H4 (cell line): ENCODE data around the gene EFL1. TPM values are rescaled to one million over a fixed set of nuclear protein-coding genes. Genes with fewer than 3 reads are reported as not detected.
A peak's percentile ranks its signal among the peaks of the same experiment; 100 is the strongest.
"Not testable (repeated sequence)": the region's sequence is repeated elsewhere in the genome, so short reads cannot be mapped to it uniquely, and the experiment has no call there.

Experiments used
- DNase-seq: peaks from one replicate; pipeline ENCODE4 v3.0.0-alpha.2; 2015; ENCODE audit warnings: low spot score
- total RNA-seq: library from RNA; depleted of rRNA; stranded (reverse); fragments of >200 nt; shearing (Covaris generic); gene quantifications from 2 replicates; pipeline ENCODE4 v1.2.3, GENCODE V29; 2014

The EFL1 gene
- total RNA-seq, 1 experiment from 2014 or later = 10.5 TPM

DNA sequence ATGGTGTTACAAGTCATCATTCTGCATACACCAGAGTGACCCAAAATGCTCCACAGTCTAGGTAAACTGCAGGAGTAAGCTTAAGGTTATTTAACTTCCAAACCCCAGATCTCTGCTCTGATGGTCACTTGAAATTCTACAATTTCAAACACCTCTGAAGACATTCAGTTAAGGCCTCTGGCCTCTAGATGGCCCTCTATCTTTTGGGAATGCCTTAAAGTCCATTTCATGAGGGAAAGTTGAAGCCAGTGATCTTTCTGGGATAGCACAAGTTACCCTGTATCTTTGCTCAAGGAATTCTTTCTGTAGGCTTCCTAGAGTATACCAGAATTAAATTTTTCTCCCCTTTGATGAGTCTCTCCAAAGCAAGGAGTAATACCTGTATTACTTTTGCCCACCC, 18.7 kb upstream of the EFL1 start:
- DNase-seq = not testable (repeated sequence)

GRCh38 chr15:82275410-82275809, 12.9 kb upstream of the EFL1 start:
- no peak for DNase-seq

- no peak for DNase-seq
Measured at GRCh38 chr15:82272154-82272553, 9.6 kb upstream of the EFL1 start.

DNA sequence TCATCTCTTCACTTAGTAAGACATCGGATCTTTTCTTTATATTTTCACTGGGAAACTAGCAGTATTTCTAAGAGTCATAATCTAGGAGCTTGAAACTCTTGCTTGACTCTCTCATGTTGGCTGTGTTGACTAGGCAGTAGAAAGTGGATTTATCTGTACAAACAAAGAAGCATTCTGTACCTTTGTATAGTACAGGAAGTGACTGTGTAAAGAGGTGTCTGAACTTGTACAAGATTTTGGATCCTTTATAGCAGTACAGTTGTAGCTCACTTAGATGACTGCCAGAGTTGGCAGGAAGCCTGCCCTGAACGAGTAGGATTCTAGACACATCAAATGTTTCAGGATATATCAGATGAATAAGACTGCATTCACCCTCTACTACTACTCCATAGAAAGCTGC, 5.9 kb upstream of the EFL1 start:
- DNase-seq = not testable (repeated sequence)

GRCh38 chr15:82267137-82267536, 4.6 kb upstream of the EFL1 start:
- DNase-seq = not testable (repeated sequence)

- no peak for DNase-seq
Measured at GRCh38 chr15:82263350-82263749, 816 bp upstream of the EFL1 start.

DNA sequence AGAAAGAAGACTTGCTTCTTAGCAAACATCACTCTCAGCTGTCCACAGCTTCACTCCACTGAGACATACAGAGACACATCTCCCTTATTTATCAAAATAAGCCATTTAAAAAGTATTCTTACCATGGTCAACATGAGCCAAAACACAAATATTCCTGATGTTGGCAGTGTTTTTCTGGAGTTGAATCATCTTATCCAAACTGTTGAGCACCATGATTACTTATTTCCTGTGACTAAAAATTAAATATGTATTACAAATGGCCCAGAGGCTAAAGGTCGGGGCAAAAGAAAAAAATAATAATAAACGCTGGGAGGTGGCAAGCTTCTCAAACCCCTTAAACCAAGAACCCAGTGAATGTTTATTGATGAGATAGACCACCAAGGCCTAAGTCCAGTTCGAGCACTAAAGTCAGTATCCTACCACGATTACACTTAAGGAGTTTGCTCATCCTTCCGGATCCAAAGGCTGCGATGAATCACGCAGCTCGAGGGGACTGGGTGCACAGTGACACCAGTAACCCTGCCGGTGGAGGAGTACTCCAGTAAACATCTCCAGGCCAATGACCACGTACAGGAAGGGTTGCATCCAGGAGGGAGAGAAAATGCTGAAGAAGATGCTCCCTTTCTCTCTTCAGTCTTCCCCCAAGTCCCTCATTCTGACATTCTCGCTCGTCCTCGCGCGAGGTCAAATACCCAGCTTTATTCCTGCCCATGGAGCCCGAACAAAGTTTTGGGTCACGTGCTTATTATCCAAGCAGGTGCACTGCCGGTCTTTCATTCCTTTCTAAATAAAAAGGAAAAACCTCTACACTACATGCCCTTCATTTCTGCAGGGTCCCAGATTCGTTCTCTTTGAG, 740 bp downstream of the EFL1 start:
- DNase-seq = peak; percentile 4

DNA sequence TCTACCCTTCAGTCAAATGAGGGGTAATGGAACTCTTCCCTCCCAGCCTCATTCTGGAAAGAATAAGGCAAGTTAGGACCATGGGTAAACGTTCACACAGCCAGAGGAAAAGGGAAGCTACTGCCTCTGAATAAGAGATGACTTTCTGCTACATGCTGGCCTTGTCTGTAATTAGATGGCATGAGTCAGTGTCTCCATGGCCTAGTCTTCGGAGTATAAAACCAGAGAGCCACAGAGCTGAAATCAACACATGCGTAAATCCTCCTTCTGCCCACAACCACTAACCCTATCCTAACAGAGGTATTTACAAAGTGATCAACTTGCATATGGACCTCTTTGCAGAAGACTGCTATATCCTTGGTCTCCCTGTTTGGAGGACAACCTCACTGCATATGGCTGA, 14.3 kb downstream of the EFL1 start:
- DNase-seq = not testable (repeated sequence)

- not testable (repeated sequence) for DNase-seq
Measured at GRCh38 chr15:82245956-82246355, 16.6 kb downstream of the EFL1 start.

DNA sequence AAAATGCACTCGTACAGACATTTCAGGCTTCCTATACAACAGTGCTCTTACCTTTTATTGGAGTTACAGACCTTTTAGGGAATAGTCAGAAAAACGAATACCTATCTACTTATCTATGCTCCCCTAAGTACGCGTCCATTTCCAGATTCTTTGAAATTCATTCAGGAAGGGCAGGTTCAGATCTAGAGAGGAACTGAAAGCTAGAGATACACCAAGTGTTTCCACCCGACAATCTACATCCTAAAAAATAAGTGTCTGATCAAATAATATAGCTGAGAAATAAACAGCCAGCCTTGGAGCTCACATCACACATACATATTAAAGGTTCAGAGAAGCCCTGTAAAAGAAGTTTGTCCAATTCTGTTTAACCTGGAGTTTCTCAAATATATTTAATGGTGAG, 18.9 kb downstream of the EFL1 start:
- DNase-seq = not testable (repeated sequence)

GRCh38 chr15:82241836-82242499, 20.6 kb downstream of the EFL1 start:
- DNase-seq = not testable (repeated sequence)

DNA sequence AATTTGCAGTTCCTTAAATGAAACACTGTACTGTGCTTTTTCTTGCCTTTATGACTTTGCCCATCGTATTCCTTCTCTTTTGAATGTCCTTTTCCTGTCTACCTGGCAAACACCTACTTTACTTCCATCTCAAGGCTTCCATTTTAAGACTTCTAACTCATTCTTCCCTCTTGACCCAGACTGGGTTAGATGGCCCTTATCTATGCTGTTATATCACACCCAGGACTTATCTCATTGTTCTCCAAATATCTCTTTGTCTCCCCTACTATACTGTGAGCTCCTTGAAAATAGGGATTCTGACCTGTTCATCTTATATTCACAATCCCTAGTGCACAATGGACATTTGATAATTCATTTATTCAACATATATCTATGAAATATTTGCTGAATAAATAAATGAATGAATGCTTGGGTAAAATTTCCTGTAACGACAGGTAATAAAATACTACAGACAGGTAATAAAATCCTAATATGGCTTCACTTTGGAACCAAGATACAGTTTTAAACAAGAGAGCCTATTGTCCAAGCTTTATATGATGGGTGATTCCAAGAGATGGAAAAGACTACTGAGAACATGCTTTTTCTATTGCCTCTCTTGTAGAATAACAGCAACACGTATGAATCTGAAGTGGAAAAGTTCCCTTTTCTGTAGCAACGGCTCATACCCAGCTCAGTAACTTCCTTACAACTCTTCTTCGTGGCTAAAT, 22.7 kb downstream of the EFL1 start:
- no peak for DNase-seq

GRCh38 chr15:82237944-82238534, 24.5 kb downstream of the EFL1 start:
- DNase-seq = not testable (repeated sequence)

DNA sequence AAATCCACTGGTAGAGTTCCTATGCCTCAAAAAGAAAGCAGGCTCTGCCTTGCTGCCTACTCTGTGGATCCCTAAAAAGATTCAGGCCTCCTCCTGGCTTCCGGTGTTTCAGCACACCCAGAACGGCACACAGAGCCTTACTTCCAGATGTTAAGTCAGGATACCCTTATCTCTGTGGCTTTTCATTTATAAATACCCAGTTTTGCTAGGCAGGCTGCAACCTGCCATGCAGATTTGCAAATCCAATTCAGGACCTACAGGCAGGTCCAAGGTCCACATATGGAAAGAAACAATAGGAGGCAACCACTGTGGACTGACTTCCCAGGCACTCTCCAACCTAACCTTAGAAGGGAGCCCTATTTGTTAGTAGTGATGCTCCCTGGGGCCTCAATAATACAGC, 30.7 kb downstream of the EFL1 start:
- DNase-seq = no peak

DNA sequence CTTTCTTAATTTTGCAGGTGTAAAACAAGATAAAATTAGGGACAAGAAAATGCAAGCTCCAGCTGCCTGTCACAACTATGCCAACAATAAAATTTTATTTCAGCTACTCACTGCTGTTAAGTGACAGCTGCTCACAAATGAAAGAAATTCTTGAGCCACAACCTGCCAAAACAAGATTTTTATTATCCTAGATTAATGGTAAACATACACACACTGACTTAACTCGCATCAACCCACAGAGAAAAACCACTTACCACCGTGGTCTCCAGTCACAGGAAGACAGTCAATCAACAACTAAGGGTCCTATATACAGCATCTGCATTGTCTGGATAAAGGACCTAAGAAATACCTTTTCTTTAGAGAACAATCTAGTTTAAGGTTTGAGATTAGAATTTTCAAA, 31.3 kb downstream of the EFL1 start:
- no peak for DNase-seq

DNA sequence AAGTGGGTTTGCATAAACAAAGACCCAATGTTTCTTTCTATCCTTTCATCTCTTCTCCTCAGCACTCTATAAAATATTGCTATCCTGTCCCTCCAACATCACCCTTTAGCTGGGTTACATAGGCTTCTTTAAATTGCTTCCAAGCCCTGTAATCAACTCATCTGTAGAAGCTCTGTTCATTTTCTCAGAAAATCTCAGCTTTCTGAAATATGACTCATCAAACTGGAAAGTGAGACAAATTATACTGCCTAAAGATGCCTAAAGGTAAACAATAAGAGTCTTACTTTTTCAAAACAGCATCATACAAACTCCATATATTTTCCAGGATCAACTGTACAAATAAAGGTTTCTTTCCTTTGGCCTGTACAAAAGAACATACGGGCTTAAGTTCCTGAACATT, 33.8 kb downstream of the EFL1 start:
- DNase-seq = no peak

DNA sequence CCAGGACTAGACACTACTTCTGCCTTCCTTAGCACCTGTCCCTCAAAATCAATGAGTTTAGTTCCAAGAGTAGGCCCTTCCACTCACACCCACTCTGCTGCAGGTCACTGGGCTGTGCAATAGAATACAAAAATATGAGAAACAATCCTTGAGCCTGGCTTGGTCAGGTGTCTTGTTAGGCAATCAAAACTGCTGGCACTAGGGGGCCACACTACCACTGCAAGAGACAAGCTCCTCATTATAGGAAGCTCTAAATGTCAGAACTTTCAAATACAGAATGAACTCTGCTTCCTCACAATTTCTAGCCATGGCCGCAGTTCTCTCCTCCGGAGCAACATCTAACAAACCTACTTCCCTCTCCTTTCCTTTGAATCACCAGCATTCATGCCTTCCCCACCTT, 41.0 kb downstream of the EFL1 start:
- not testable (repeated sequence) for DNase-seq

DNA sequence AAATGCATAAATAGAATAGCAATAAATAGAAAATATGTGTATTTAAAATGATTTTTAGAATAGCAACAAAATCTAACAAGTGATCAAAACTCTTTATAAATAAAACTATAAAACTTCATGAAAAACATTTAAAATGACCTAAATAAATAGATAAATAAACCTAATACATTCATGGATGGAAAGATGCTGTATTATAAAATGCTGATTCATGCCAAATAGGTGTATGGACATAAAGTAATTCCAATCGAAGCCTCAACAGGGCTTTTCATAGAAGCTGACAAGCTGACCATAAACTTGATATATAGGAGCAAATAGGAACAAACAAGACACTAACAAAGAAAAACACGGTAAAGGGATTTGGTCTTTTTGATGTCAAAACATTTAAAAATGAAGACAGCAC, 46.4 kb downstream of the EFL1 start:
- DNase-seq = not testable (repeated sequence)

- not testable (repeated sequence) for DNase-seq
Measured at GRCh38 chr15:82212201-82212600, 50.3 kb downstream of the EFL1 start.

- peak; percentile 34 for DNase-seq
Measured at GRCh38 chr15:82210066-82210597, 52.4 kb downstream of the EFL1 start.

GRCh38 chr15:82204575-82204974, 58.0 kb downstream of the EFL1 start:
- not testable (repeated sequence) for DNase-seq
